Osteocyte (in vitro differentiated cells): ENCODE data around the gene RPA1. TPM values are rescaled to one million over a fixed set of nuclear protein-coding genes. Genes with fewer than 3 reads are reported as not detected.
"Not testable (repeated sequence)": the region's sequence is repeated elsewhere in the genome, so short reads cannot be mapped to it uniquely, and the experiment has no call there.

ENCODE experiments used
- DNase-seq: peaks from one replicate; pipeline ENCODE4 v3.0.0; 2021; ENCODE audit warnings: mixed read lengths; ENCODE audit not compliant: unreplicated experiment; ENCODE audit errors: extremely low spot score
- H3K27ac Mint-ChIP-seq: one replicate; pipeline ENCODE4 v1.8.0; 2021; ENCODE audit warnings: mild to moderate bottlenecking, mixed read lengths; ENCODE audit not compliant: unreplicated experiment
- H3K27me3 Mint-ChIP-seq: one replicate; pipeline ENCODE4 v1.8.0; 2021; ENCODE audit warnings: mixed read lengths; ENCODE audit not compliant: unreplicated experiment
- H3K36me3 Mint-ChIP-seq: one replicate; pipeline ENCODE4 v1.8.0; 2021; ENCODE audit warnings: mixed read lengths; ENCODE audit not compliant: unreplicated experiment
- H3K4me1 Mint-ChIP-seq: one replicate; pipeline ENCODE4 v1.8.0; 2021; ENCODE audit warnings: mixed read lengths; ENCODE audit not compliant: unreplicated experiment
- H3K4me3 Mint-ChIP-seq: one replicate; pipeline ENCODE4 v1.8.0; 2021; ENCODE audit warnings: mild to moderate bottlenecking, moderate library complexity, mixed read lengths; ENCODE audit not compliant: unreplicated experiment
- H3K9me3 Mint-ChIP-seq: one replicate; pipeline ENCODE4 v1.8.0; 2021; ENCODE audit warnings: mixed read lengths; ENCODE audit not compliant: unreplicated experiment
- CTCF ChIP-seq: fragments of 200-600 bp; sonication (generic); IDR thresholded peaks from 2 replicates; pipeline ENCODE4 v1.5.0; 2021; ENCODE audit warnings: antibody characterized with exemption, mild to moderate bottlenecking, moderate library complexity
- total RNA-seq: library from RNA; stranded (reverse); gene quantifications from 2 replicates; pipeline ENCODE4 v1.2.1, GENCODE V29; 2021

The RPA1 gene
- total RNA-seq, 1 donor from 2014 or later: 75.3 TPM

- Mint-ChIP-seq H3K27me3 (no peaks in the 10 kb centered on the region), H3K4me3 (no peak overlapping the region), H3K4me1 (no peaks in the 10 kb centered on the region), H3K36me3 (peaks cover 14% of the 10 kb centered on the region), H3K27ac (no peak overlapping the region), H3K9me3 (no peaks in the 10 kb centered on the region)
- TF ChIP-seq CTCF: no peak
- no peak for DNase-seq
These were observed 26.5 kb upstream of the RPA1 start for GRCh38 chr17:1803280-1803679.

DNA sequence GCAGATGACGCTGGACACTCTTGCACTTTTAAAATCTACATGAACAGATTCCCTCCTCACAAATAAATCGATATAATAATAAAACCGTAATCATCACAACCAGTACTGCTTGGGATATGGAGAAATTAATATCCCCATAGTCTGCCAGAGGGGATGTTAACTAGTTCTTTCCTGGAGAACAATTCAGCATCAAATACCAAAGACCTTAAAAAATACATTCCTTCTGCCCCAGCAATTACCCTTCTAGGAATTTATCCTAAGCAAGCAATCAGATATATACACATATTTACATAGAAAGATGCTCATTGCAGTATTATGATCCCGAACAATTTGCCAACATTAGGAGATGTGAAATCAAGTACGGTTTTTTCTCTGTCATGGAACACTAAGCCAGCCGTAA lies 21.9 kb upstream of the RPA1 start:
- no peak overlapping the region for H3K27ac Mint-ChIP-seq
- H3K27me3 Mint-ChIP-seq: no peaks in the 10 kb centered on the region
- H3K4me1 Mint-ChIP-seq: no peaks in the 10 kb centered on the region
- H3K4me3 Mint-ChIP-seq: no peak overlapping the region
- H3K9me3 Mint-ChIP-seq: no peaks in the 10 kb centered on the region
- no peak for DNase-seq
- TF ChIP-seq CTCF: no peak
- H3K36me3 Mint-ChIP-seq: peaks cover 18% of the 10 kb centered on the region

- Mint-ChIP-seq H3K36me3 (peaks cover 20% of the 10 kb centered on the region), H3K27me3 (no peaks in the 10 kb centered on the region), H3K4me3 (no peak overlapping the region), H3K4me1 (no peaks in the 10 kb centered on the region), H3K9me3 (no peaks in the 10 kb centered on the region), H3K27ac (no peak overlapping the region)
- no peak for DNase-seq
- no peak for TF ChIP-seq CTCF
These were observed 21.2 kb upstream of the RPA1 start for GRCh38 chr17:1808644-1809043.

DNA sequence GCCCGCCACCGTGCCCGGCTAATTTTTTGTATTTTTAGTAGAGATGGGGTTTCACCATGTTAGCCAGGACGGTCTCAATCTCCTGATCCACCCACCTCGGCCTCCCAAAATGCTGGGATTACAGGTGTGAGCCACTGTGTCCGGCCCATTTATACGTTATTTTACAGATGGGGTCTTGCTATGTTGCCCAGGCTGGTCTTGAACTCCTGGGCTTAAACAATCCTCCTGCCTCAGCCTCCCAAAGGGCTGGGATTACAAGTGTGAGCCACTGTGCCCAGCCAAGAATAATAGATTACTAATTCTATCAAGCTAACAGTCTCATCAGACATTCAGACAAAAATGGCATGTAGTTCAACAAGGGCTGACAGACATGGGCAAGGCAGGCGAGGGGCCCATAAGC lies 20.0 kb upstream of the RPA1 start:
- not testable (repeated sequence) for DNase-seq, H3K9me3 Mint-ChIP-seq, H3K27me3 Mint-ChIP-seq, H3K27ac Mint-ChIP-seq, H3K4me3 Mint-ChIP-seq, H3K4me1 Mint-ChIP-seq
- H3K36me3 Mint-ChIP-seq: peaks cover 14% of the 10 kb centered on the region

DNA sequence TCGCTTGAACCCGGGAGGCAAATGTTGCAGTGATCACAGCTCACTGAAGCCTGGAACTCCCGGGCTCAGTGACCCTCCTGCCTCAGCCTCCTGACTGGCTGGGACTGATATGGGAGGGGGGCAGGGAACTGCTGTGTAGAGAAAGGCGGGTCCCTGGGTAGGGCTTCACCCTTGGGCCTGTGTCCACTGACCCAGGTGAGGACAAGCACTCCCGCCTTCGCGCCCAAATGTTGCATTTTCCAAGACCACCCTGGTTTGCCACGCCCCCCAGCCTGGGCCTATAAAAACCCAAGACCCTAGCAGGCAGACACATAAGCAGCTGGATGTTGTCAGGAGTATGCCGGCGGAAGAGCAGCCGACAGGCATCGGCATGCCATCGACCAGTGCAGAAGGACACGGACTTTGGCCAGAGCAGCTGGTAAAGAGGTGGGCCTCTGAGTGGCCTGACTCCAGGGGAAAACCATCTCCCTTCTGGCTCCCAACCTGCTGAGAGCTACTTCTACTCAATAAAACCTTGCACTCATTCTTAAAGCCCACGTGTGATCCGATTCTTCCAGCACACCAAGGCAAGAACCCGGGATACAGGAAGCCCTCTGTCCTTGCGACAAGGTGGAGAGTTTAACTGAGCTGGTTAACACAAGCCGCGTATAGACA lies 19.2 kb upstream of the RPA1 start:
- DNase-seq: no peak
- TF ChIP-seq CTCF: no peak
- H3K9me3 Mint-ChIP-seq: no peaks in the 10 kb centered on the region
- peaks cover 14% of the 10 kb centered on the region for H3K36me3 Mint-ChIP-seq
- H3K4me1 Mint-ChIP-seq: no peaks in the 10 kb centered on the region
- no peak overlapping the region for H3K4me3 Mint-ChIP-seq
- no peaks in the 10 kb centered on the region for H3K27me3 Mint-ChIP-seq
- H3K27ac Mint-ChIP-seq: no peak overlapping the region

DNA sequence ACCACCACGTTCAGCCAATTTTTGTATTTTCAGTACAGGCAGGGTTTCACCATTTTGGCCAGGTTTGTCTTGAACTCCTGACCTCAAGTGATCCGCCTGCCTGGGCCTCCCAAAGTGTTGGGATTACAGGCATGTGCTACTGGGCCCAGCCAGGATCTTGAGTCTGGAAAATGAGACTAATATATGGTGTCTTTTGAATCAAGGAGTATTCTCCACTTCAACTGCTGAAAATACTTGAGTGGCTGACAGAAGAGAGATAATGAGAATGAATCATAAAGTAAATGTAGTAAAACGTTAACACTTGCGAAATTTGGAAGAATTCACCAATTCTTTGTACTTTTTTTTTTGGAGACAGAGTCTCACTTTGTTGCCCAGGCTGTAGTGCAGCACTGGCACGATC lies 16.7 kb upstream of the RPA1 start:
- H3K27me3 Mint-ChIP-seq: no peaks in the 10 kb centered on the region
- no peak overlapping the region for H3K4me3 Mint-ChIP-seq
- no peak overlapping the region for H3K27ac Mint-ChIP-seq
- no peak for DNase-seq
- H3K9me3 Mint-ChIP-seq: no peaks in the 10 kb centered on the region
- no peaks in the 10 kb centered on the region for H3K4me1 Mint-ChIP-seq
- H3K36me3 Mint-ChIP-seq: peaks cover 18% of the 10 kb centered on the region
- no peak for TF ChIP-seq CTCF
